COLO668 (cell line): ENCODE data around the gene KL.
A peak's percentile ranks its signal among the peaks of the same experiment; 100 is the strongest.

Source experiments
- DNase-seq: peaks from one replicate; lab custom pipeline; 2025; ENCODE audit not compliant: unreplicated experiment; lab: John Stamatoyannopoulos, UW

Gene KL

GRCh38 chr13:33016414-33017322, at the start of gene KL:
Gene KL (plus strand): TSS chr13:33016423. CDS start chr13:33016441, 18 bp downstream.
- peak; percentile 87 for DNase-seq

GRCh38 chr13:32967584-32968182, 48.5 kb upstream of the KL start:
- no peak for DNase-seq

GRCh38 chr13:32968316-32968715, 47.9 kb upstream of the KL start:
- no peak for DNase-seq

- DNase-seq, result no peak
These were observed 47.4 kb upstream of the KL start for GRCh38 chr13:32968793-32969192.

- no peak for DNase-seq
These were observed 46.7 kb upstream of the KL start for GRCh38 chr13:32969516-32969941.

GRCh38 chr13:32976056-32976805, 40.0 kb upstream of the KL start:
- no peak for DNase-seq

- no peak for DNase-seq
These were observed 39.3 kb upstream of the KL start for GRCh38 chr13:32976912-32977311.

- no peak for DNase-seq
These were observed 38.9 kb upstream of the KL start for GRCh38 chr13:32977321-32977720.

- DNase-seq, result no peak
These were observed 37.9 kb upstream of the KL start for GRCh38 chr13:32978278-32978677.

GRCh38 chr13:32983058-32983457, 33.2 kb upstream of the KL start:
- no peak for DNase-seq

- peak; percentile 98 for DNase-seq
These were observed 31.2 kb upstream of the KL start for GRCh38 chr13:32984857-32985626.

GRCh38 chr13:32986552-32986951, 29.7 kb upstream of the KL start:
- DNase-seq, result no peak

- DNase-seq, result no peak
These were observed 28.8 kb upstream of the KL start for GRCh38 chr13:32987462-32987861.

GRCh38 chr13:32988608-32989289, 27.5 kb upstream of the KL start:
- no peak for DNase-seq

- DNase-seq, result no peak
These were observed 26.9 kb upstream of the KL start for GRCh38 chr13:32989290-32989667.

GRCh38 chr13:32989942-32990341, 26.3 kb upstream of the KL start:
- DNase-seq, result no peak

GRCh38 chr13:32993145-32993544, 23.1 kb upstream of the KL start:
- DNase-seq, result no peak

GRCh38 chr13:32997399-32997798, 18.8 kb upstream of the KL start:
- no peak for DNase-seq

- no peak for DNase-seq
These were observed 17.3 kb upstream of the KL start for GRCh38 chr13:32998966-32999365.

GRCh38 chr13:33000365-33000764, 15.9 kb upstream of the KL start:
- no peak for DNase-seq
